ENCODE measurements around the gene FOXI2.

The FOXI2 gene

GRCh38 chr10:127720142-127720541 lies 16.8 kb upstream of the FOXI2 start:
- no peaks in the 10 kb centered on the region for H3K9me3 ChIP-seq
- H3K27ac ChIP-seq = no peak overlapping the region
- no peaks in the 10 kb centered on the region for H3K36me3 ChIP-seq
- H3K4me1 ChIP-seq = peaks cover 6% of the 10 kb centered on the region
- H4K20me1 ChIP-seq = no peaks in the 10 kb centered on the region
- no peaks in the 10 kb centered on the region for H3K27me3 ChIP-seq
- no peak for TF ChIP-seq Cebpa-rat (IDR thresholded peaks at IDR 0.05)
- H3K4me3 ChIP-seq = no peak overlapping the region
- no peak overlapping the region for H3K4me2 ChIP-seq
- H3K9ac ChIP-seq = no peak overlapping the region

- TF ChIP-seq Cebpa-rat (IDR thresholded peaks at IDR 0.05) = no peak
Measured at GRCh38 chr10:127720903-127721302, 16.1 kb upstream of the FOXI2 start.

GRCh38 chr10:127734753-127735152 lies 2.2 kb upstream of the FOXI2 start:
- Histone ChIP-seq H3K4me2 (no peak overlapping the region), H3K9ac (no peak overlapping the region), H3K9me3 (peaks cover 52% of the 10 kb centered on the region), H4K20me1 (no peaks in the 10 kb centered on the region), H3K27ac (no peak overlapping the region), H3K27me3 (peaks cover 22% of the 10 kb centered on the region), H3K4me3 (no peak overlapping the region), H3K4me1 (no peaks in the 10 kb centered on the region), H3K36me3 (no peaks in the 10 kb centered on the region)
- no peak for TF ChIP-seq Cebpa-rat (IDR thresholded peaks at IDR 0.05)

More at GRCh38 chr10:127720903-127721302, 16.1 kb upstream of the FOXI2 start:
- Histone ChIP-seq H3K4me2 (no peak overlapping the region), H3K27me3 (no peaks in the 10 kb centered on the region), H3K4me3 (no peak overlapping the region), H3K4me1 (peaks cover 6% of the 10 kb centered on the region), H4K20me1 (no peaks in the 10 kb centered on the region), H3K9ac (no peak overlapping the region), H3K36me3 (no peaks in the 10 kb centered on the region), H3K27ac (no peak overlapping the region), H3K9me3 (no peaks in the 10 kb centered on the region)

GRCh38 chr10:127735156-127735555 lies 1.8 kb upstream of the FOXI2 start:
- H3K4me3 ChIP-seq = no peak overlapping the region
- H3K9ac ChIP-seq = no peak overlapping the region
- H3K9me3 ChIP-seq = peaks cover 48% of the 10 kb centered on the region
- peaks cover 22% of the 10 kb centered on the region for H3K27me3 ChIP-seq
- TF ChIP-seq Cebpa-rat (IDR thresholded peaks at IDR 0.05) = no peak
- no peaks in the 10 kb centered on the region for H3K4me1 ChIP-seq
- no peaks in the 10 kb centered on the region for H4K20me1 ChIP-seq
- H3K36me3 ChIP-seq = no peaks in the 10 kb centered on the region
- H3K27ac ChIP-seq = no peak overlapping the region
- no peak overlapping the region for H3K4me2 ChIP-seq

GRCh38 chr10:127735723-127736221 lies 1.2 kb upstream of the FOXI2 start:
- Histone ChIP-seq H3K27me3 (peaks cover 22% of the 10 kb centered on the region), H3K4me3 (no peak overlapping the region)

GRCh38 chr10:127736222-127736914 lies 617 bp upstream of the FOXI2 start:
- H3K36me3 ChIP-seq = no peaks in the 10 kb centered on the region
- no peaks in the 10 kb centered on the region for H3K4me1 ChIP-seq
- H3K4me3 ChIP-seq = no peak overlapping the region
- no peak for TF ChIP-seq Cebpa-rat (IDR thresholded peaks at IDR 0.05)
- H3K27ac ChIP-seq = no peak overlapping the region
- peaks cover 22% of the 10 kb centered on the region for H3K27me3 ChIP-seq
- no peak overlapping the region for H3K9ac ChIP-seq
- no peaks in the 10 kb centered on the region for H4K20me1 ChIP-seq
- H3K4me2 ChIP-seq = no peak overlapping the region
- peaks cover 47% of the 10 kb centered on the region for H3K9me3 ChIP-seq

More at GRCh38 chr10:127735723-127736221, 1.2 kb upstream of the FOXI2 start:
- Histone ChIP-seq H3K27ac (no peak overlapping the region), H3K9me3 (peaks cover 47% of the 10 kb centered on the region), H3K36me3 (no peaks in the 10 kb centered on the region), H4K20me1 (no peaks in the 10 kb centered on the region), H3K9ac (no peak overlapping the region), H3K4me2 (no peak overlapping the region), H3K4me1 (no peaks in the 10 kb centered on the region)
- no peak for TF ChIP-seq Cebpa-rat (IDR thresholded peaks at IDR 0.05)

GRCh38 chr10:127737563-127738511 lies 852 bp downstream of the FOXI2 start:
- no peaks in the 10 kb centered on the region for H4K20me1 ChIP-seq
- H3K36me3 ChIP-seq = no peaks in the 10 kb centered on the region
- no peak overlapping the region for H3K4me2 ChIP-seq
- no peak overlapping the region for H3K9ac ChIP-seq
- peaks cover 22% of the 10 kb centered on the region for H3K27me3 ChIP-seq
- TF ChIP-seq Cebpa-rat (IDR thresholded peaks at IDR 0.05) = no peak
- no peak overlapping the region for H3K27ac ChIP-seq
- 0 out of 2 replicates have a peak overlapping the region, but pooled peaks have one; percentile 3 for H3K4me3 ChIP-seq
- H3K4me1 ChIP-seq = no peaks in the 10 kb centered on the region
- H3K9me3 ChIP-seq = peaks cover 47% of the 10 kb centered on the region

GRCh38 chr10:127738512-127739424 lies 1.8 kb downstream of the FOXI2 start:
- no peak overlapping the region for H3K27ac ChIP-seq
- H3K9ac ChIP-seq = no peak overlapping the region
- no peaks in the 10 kb centered on the region for H3K36me3 ChIP-seq
- TF ChIP-seq Cebpa-rat (IDR thresholded peaks at IDR 0.05) = no peak
- H3K9me3 ChIP-seq = peaks cover 47% of the 10 kb centered on the region
- H3K4me3 ChIP-seq = no peak overlapping the region
- no peak overlapping the region for H3K4me2 ChIP-seq
- no peaks in the 10 kb centered on the region for H4K20me1 ChIP-seq
- H3K27me3 ChIP-seq = peaks cover 22% of the 10 kb centered on the region
- H3K4me1 ChIP-seq = no peaks in the 10 kb centered on the region

GRCh38 chr10:127739908-127740307 lies 2.9 kb downstream of the FOXI2 start:
- Histone ChIP-seq H3K27me3 (peaks cover 20% of the 10 kb centered on the region), H3K4me2 (no peak overlapping the region)

More at GRCh38 chr10:127739908-127740307, 2.9 kb downstream of the FOXI2 start:
- no peaks in the 10 kb centered on the region for H3K4me1 ChIP-seq
- H3K9me3 ChIP-seq = peaks cover 46% of the 10 kb centered on the region
- no peak overlapping the region for H3K9ac ChIP-seq
- H3K36me3 ChIP-seq = no peaks in the 10 kb centered on the region
- no peak for TF ChIP-seq Cebpa-rat (IDR thresholded peaks at IDR 0.05)
- H4K20me1 ChIP-seq = no peaks in the 10 kb centered on the region
- H3K4me3 ChIP-seq = no peak overlapping the region
- H3K27ac ChIP-seq = no peak overlapping the region
